SK-N-MC (cell line): ENCODE data around the gene CCR6.

Experiments
- DNase-seq: peaks from one replicate; pipeline ENCODE4 v3.0.0-alpha.2; 2011; ENCODE audit warnings: low read depth, low spot score
- H3K27ac ChIP-seq: fragments of 200-600 bp; sonication (generic); 2 replicates; pipeline ENCODE4 v1.5.1; 2016; ENCODE audit warnings: mixed run types
- H3K36me3 ChIP-seq: fragments of 200-600 bp; sonication (generic); 2 replicates; pipeline ENCODE4 v1.6.1; 2017; ENCODE audit warnings: antibody characterized with exemption, low read length, mixed read lengths; ENCODE audit not compliant: insufficient read depth
- H3K4me3 ChIP-seq: fragments of 200-600 bp; sonication (generic); 2 replicates; pipeline ENCODE4 v1.5.1; 2016
- H3K9ac ChIP-seq: fragments of 200-600 bp; sonication (generic); 2 replicates; pipeline ENCODE4 v1.8.0; 2017; ENCODE audit warnings: mixed run types, mixed read lengths; ENCODE audit not compliant: insufficient read length
- H3K9me3 ChIP-seq: fragments of 200-600 bp; sonication (generic); 2 replicates; pipeline ENCODE4 v1.6.1; 2017; ENCODE audit warnings: low read depth, mild to moderate bottlenecking, antibody characterized with exemption, low read length, moderate library complexity, mixed read lengths
- EZH2 ChIP-seq: fragments of 200-600 bp; sonication (generic); IDR thresholded peaks from one replicate; pipeline ENCODE4 v1.6.1; 2017; ENCODE audit warnings: antibody characterized with exemption
- FOXP2 ChIP-seq: optimal IDR thresholded peaks from 2 replicates; pipeline ENCODE3; 2011; ENCODE audit warnings: mild to moderate bottlenecking, moderate library complexity; ENCODE audit not compliant: insufficient read depth; ENCODE audit errors: extremely low read length, control extremely low read depth
- POLR2AphosphoS5 ChIP-seq: IDR thresholded peaks from 2 replicates; pipeline ENCODE4 v1.6.1; 2012; ENCODE audit warnings: mild to moderate bottlenecking, low read depth, low read length, borderline replicate concordance

Gene CCR6

DNA sequence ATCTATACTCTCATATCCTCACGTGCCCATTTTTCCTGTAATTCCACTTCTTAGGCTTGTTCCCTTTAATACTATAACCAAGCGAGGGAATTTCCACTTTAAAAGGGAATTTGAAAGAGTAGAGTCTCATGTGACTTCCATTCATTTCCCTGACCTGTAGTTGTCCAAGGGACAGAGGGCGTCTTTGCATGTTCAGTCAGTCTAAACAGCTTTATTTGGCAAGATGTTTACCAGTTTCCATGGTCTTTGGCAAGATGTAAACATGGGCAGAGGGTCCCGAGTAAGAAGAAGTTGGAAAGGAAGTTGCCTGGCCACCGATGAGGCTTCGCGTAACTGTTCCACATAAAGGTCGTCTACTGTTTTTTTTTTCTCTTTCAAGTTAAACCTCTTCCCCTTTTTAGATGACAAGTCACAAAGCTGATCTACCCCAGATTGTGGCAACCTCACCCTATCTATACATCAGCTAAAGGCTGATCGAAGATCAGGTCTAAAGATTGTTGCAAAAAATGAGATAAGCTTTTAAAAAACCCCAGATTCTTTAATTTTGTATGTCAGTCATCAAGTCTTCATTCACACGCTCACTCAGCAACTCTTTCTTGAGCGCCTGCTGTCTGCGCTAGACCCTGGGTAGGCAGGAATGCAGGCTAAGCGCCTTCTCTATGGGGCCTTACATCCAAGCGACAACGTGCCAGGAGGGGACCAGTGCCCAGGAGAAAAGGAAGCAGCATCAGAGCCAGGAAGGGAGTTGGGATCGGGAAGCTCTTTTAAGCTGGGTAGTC, 31.7 kb upstream of the CCR6 start:
- Histone ChIP-seq H3K9ac (no peak overlapping the region), H3K9me3 (no peaks in the 10 kb centered on the region), H3K4me3 (no peak overlapping the region), H3K27ac (no peak overlapping the region), H3K36me3 (no peaks in the 10 kb centered on the region)
- no peak for TF ChIP-seq EZH2
- TF ChIP-seq POLR2AphosphoS5 = no peak
- TF ChIP-seq FOXP2 = no peak
- DNase-seq = no peak

DNA sequence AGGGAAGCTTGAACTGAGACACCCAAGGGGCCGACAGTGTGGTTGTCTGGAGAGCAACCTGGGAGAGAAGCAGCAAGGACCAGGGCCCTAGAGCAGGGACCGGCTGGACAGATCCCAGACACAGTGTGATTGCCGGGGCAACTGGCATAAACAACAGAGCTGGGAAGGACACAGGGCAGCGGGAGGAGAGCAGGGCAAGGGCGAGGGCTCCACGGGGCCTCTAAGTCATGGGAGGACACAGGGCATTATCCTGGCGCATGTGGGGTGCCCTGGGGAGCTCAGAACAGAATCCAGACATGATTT, 31.1 kb upstream of the CCR6 start:
- H3K27ac ChIP-seq = no peak overlapping the region
- TF ChIP-seq FOXP2 (no peak), EZH2 (no peak), POLR2AphosphoS5 (no peak)
- DNase-seq = no peak
- H3K9ac ChIP-seq = no peak overlapping the region
- H3K4me3 ChIP-seq = no peak overlapping the region
- H3K9me3 ChIP-seq = no peaks in the 10 kb centered on the region
- H3K36me3 ChIP-seq = no peaks in the 10 kb centered on the region

- H3K9me3 ChIP-seq = no peaks in the 10 kb centered on the region
- H3K36me3 ChIP-seq = no peaks in the 10 kb centered on the region
- no peak overlapping the region for H3K27ac ChIP-seq
- H3K4me3 ChIP-seq = no peak overlapping the region
- no peak overlapping the region for H3K9ac ChIP-seq
- no peak for DNase-seq
- TF ChIP-seq POLR2AphosphoS5 = no peak
- no peak for TF ChIP-seq FOXP2
- no peak for TF ChIP-seq EZH2
Measured at GRCh38 chr6:167092672-167093339, 30.1 kb upstream of the CCR6 start.

- Histone ChIP-seq H3K36me3 (no peaks in the 10 kb centered on the region), H3K9ac (no peak overlapping the region), H3K4me3 (no peak overlapping the region), H3K27ac (no peak overlapping the region), H3K9me3 (no peaks in the 10 kb centered on the region)
- DNase-seq = no peak
- TF ChIP-seq POLR2AphosphoS5 = no peak
- TF ChIP-seq EZH2 = no peak
- TF ChIP-seq FOXP2 = no peak
Measured at GRCh38 chr6:167093406-167093921, 29.4 kb upstream of the CCR6 start.

GRCh38 chr6:167093922-167094432, 28.9 kb upstream of the CCR6 start:
- H3K27ac ChIP-seq = no peak overlapping the region
- no peak for TF ChIP-seq FOXP2
- no peak for TF ChIP-seq EZH2
- TF ChIP-seq POLR2AphosphoS5 = no peak
- no peak overlapping the region for H3K9ac ChIP-seq
- no peaks in the 10 kb centered on the region for H3K9me3 ChIP-seq
- H3K4me3 ChIP-seq = no peak overlapping the region
- DNase-seq = no peak
- no peaks in the 10 kb centered on the region for H3K36me3 ChIP-seq

GRCh38 chr6:167094436-167094819, 28.5 kb upstream of the CCR6 start:
- Histone ChIP-seq H3K27ac (no peak overlapping the region), H3K9me3 (no peaks in the 10 kb centered on the region), H3K9ac (no peak overlapping the region), H3K4me3 (no peak overlapping the region), H3K36me3 (no peaks in the 10 kb centered on the region)
- no peak for TF ChIP-seq FOXP2
- no peak for TF ChIP-seq EZH2
- no peak for TF ChIP-seq POLR2AphosphoS5
- no peak for DNase-seq

DNA sequence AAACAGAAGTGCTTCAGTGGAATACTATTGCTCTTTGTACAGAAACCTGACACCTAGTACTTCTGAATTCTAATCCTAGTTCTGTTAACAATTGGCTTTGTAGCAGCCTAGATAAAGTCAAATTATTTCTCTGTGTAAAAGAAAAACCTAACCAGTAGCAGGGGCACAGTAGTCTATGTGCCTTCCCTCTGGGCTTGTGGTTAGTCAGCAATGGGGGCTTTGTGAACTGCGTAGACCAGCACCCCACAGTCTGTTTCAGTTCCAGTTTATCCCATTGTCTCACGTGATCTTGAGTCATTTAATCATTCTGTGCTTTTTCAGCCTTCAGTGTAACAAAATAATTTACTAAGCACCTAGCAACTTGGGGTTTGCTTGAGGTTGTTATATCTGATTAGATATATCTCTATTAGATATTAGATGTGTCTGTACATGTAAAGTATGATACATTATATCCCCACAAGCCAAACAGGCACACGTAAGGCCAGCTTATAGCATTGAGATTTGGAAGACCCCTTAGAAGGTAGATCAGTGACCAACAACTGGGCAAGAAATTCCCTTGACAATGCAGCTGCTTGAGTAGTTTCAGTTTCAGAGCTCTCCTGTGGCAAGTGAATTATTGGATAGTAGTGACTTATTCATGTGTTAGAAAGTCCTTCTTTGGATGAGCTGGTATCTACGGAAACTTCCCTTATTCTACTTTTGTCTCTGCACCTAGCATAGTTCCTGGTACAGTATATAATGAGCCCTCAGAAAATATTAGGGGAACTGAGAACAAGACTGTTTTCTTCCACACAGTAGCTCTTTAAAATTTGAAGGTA, 27.9 kb upstream of the CCR6 start:
- Histone ChIP-seq H3K9ac (no peak overlapping the region), H3K4me3 (no peak overlapping the region), H3K36me3 (no peaks in the 10 kb centered on the region), H3K27ac (no peak overlapping the region), H3K9me3 (no peaks in the 10 kb centered on the region)
- no peak for DNase-seq
- TF ChIP-seq FOXP2 = no peak

GRCh38 chr6:167095888-167096287, 27.0 kb upstream of the CCR6 start:
- TF ChIP-seq POLR2AphosphoS5 = no peak
- TF ChIP-seq EZH2 = no peak
- TF ChIP-seq FOXP2 = no peak
- H3K36me3 ChIP-seq = no peaks in the 10 kb centered on the region
- no peaks in the 10 kb centered on the region for H3K9me3 ChIP-seq
- no peak overlapping the region for H3K27ac ChIP-seq
- H3K9ac ChIP-seq = no peak overlapping the region
- DNase-seq = no peak
- no peak overlapping the region for H3K4me3 ChIP-seq
